HG03139 (cell line): ENCODE measurements around the gene PKN2.
"Not testable (repeated sequence)": the region's sequence is repeated elsewhere in the genome, so short reads cannot be mapped to it uniquely, and the experiment has no call there.

Experiments
- ATAC-seq: cut with Tn5 transposase; IDR thresholded peaks from one replicate; pipeline ENCODE4 v1.9.1; 2021; ENCODE audit not compliant: unreplicated experiment

The PKN2 gene

DNA sequence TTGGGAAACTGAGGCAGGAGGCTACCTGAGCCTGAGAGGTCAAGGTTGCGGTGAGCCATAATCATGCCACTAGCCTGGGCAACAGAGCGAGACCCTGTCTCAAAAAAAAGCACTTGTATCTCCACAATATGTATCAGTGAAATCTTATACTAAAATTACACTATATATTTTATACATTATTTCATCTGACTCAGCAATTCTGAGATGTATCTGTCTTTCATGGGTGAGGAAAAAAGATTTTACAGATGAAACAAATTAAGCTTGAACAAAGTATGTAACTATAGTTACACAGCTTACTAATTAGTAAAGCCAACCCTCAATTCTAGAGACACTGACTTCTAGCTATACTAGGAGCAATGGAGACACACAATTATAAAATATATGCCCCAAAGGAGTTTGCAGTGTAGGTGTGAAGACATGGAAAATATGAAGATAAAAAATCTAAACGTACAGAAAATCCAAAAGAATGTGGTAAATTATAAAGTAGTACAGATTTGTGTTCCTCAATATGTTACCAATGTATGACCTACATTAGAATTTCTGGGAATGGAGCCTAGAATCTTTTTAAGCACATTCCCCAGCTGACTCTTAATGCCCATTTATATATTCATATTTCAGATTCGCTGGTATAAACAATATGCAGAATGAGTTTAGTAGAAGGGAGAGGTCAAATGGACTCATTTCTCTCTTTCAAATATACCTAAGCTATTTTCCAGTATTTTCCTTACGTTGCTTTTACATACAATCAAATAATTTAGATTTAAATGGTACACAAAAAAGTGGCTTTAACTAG is 192.7 kb downstream of the PKN2 start:
- no peak for ATAC-seq

GRCh38 chr1:88877382-88877825 is 193.3 kb downstream of the PKN2 start:
- ATAC-seq = no peak

DNA sequence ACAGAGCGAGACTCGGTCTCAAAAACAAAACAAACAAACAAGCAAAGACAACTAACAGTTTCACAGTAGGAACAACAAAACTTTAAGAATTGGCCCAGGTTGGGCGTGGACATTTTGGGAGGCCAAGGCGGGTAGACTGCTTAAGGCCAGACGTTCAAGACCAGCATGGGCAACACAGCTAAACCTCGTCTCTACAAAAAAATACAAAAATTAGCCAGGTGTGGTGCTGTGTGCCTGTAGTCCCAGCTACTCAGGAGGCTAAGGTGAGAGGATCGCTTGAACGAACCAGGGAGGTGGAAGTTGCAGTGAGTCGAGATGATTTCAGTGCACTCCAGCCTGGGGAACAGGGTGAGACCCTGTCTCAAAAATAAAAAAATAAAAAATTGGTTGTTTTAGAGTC is 193.8 kb downstream of the PKN2 start:
- ATAC-seq = no peak

DNA sequence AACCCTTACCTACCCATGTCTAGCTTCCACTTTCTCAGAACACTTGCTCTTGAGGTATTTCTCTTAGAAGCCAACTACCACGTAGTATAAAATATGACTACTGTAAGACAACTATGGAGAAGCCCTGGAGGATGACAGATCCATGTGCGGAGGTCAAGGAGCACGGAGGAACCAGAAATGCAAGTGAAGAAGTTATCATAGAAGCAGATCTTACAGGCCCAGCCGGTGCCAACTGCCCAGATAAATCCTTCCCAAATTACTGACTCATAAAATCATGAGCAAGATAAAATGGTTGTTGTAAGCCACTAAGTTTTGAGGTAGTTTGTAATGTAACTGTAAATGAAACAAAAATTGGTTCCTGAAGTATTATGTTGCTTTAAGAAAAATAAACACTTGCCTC is 194.7 kb downstream of the PKN2 start:
- ATAC-seq = no peak

DNA sequence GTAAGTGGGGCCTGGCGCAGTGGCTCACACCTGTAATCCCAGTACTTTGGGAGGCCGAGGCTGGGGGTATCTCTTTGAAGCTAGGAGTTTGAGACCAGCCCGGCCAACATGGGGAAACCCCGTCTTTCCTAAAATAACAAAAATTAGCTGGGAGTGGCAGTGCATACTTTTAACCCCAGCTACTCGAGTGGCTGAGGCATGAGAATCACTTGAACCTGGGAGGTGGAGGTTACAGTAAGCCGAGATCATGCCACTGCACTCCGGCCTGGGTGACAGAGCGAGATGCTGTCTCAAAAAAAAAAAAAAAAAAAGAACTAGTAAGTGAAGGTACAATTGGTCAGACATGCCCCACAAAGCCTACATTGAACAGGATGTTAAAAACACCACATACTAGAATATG is 196.6 kb downstream of the PKN2 start:
- ATAC-seq = not testable (repeated sequence)

DNA sequence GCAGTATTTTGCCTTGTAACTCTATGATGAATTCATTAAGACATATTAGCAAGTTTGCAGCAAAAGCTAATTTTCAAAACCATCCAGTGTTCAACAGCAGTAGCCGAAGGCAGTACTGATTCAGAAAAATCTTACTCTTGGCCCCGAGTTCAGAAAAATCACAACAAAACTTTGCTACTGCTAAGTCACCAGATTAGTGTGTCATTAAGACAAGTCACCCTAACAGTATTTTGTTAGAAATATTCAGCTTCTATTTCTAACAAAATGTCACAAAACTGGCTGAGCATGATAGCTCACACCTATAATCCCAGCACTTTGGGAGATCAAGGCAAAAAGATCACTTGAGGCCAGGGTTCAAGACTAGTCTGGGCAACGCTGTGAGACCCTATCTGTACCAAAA is 199.1 kb downstream of the PKN2 start:
- ATAC-seq = no peak
